Measurements from ENCODE around the gene ITPR2. TPM values are rescaled to one million over a fixed set of nuclear protein-coding genes. Genes with fewer than 3 reads are reported as not detected.

The ITPR2 gene
- total RNA-seq, 2 experiments from 2014 or later, result 33.5 to 34.6 TPM

DNA sequence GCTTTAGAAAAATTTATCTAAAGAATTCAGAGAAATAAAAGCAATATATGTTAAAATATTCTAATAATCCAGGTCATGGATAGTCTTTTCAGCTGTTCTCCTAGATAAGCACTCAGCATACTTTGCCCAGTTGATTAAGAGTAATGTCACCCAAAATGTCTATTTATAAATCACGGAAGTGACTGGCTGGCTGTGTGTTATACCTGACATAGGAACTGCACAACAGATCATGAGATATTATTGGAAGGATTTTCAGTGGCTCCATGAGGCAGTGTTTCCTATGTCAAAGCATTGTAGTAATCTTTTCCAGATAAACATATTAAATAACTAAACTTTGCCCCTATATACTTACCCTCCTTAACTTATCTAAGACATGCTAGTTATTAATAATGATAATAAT lies 128.8 kb downstream of the ITPR2 start:
- no peak for ATAC-seq

DNA sequence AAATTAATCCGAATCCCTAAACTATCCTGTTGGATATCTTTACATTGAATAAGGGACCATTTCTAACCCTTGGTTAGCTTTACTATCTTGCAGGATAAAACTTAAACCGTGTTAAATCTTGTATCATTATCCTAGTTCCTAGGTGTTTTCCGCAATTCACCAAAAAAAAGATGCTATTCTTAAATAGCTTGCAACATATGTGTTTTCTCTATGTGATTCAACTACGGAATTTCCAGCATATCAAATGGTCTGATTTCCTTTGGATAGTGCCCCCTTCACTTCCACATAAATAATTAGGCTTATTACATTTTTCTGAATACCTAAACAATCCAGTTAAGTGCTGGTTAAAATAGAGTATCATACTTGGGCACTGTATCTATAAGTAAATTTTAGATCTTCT lies 130.3 kb downstream of the ITPR2 start:
- no peak for DNase-seq
- CTCF ChIA-PET, result interaction anchor here (1.0 to 1.9 kb wide), 5 partner anchors 9 to 20 kb away, joined by 3 to 7 read pairs (median 4); no protein-coding TSS in a partner anchor
- POLR2A ChIA-PET, result no interaction called here
- Mint-ChIP-seq H3K4me3 (no peak overlapping the region), H3K27ac (no peak overlapping the region), H3K36me3 (ENCODE audit: low read depth) (peaks cover 6% of the 10 kb centered on the region), H3K9me3 (ENCODE audit: insufficient read depth) (no peaks in the 10 kb centered on the region), H3K27me3 (ENCODE audit: low read depth) (no peaks in the 10 kb centered on the region), H3K4me1 (ENCODE audit: low read depth) (no peaks in the 10 kb centered on the region)
- no peak for ATAC-seq

More for the DNA sequence above, 128.8 kb downstream of the ITPR2 start:
- Mint-ChIP-seq H3K4me1 (ENCODE audit: low read depth) (no peaks in the 10 kb centered on the region), H3K9me3 (ENCODE audit: insufficient read depth) (no peaks in the 10 kb centered on the region), H3K27ac (no peak overlapping the region), H3K4me3 (no peak overlapping the region), H3K27me3 (ENCODE audit: low read depth) (no peaks in the 10 kb centered on the region), H3K36me3 (ENCODE audit: low read depth) (peaks cover 3% of the 10 kb centered on the region)
- CTCF ChIA-PET, result no interaction called here
- DNase-seq, result no peak
- POLR2A ChIA-PET, result no interaction called here

DNA sequence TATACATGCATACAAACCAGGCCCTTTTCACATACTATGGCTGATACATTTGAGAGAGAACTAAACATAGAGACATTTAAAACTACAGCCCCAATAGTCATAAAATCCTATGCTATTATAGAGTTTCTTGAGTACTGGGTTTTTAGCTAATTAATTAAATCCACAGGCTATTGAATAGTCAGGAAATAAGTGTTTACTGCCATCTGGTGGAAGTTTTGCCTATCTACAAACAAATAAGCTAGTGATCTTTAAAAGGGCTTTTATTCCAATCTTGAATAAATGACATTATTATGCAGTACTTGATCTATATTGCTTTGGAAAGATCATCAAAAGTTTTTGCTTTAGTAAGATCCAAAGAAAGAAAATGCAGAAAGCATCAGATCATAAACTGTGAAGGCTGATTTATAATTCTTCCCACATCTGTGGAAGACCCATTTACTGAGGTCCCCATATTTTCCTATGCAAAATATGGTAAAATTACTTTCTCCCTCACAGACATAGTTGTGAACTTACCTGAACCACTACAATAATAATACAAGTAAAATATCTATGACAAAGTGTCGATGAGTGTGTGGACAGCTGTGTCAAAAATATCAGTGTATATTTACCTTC lies 131.3 kb downstream of the ITPR2 start:
- peaks cover 10% of the 10 kb centered on the region for H3K36me3 Mint-ChIP-seq (ENCODE audit: low read depth)
- CTCF ChIA-PET, result interaction anchor here (0.6 to 1.9 kb wide), 26 partner anchors 8 to 606 kb away, joined by 3 to 19 read pairs (median 4); no protein-coding TSS in a partner anchor
- no peaks in the 10 kb centered on the region for H3K9me3 Mint-ChIP-seq (ENCODE audit: insufficient read depth)
- POLR2A ChIA-PET, result no interaction called here
- DNase-seq (no peak), ATAC-seq (no peak)
- H3K4me1 Mint-ChIP-seq (ENCODE audit: low read depth), result no peaks in the 10 kb centered on the region
- H3K27ac Mint-ChIP-seq, result no peak overlapping the region
- H3K4me3 Mint-ChIP-seq, result no peak overlapping the region
- no peaks in the 10 kb centered on the region for H3K27me3 Mint-ChIP-seq (ENCODE audit: low read depth)

DNA sequence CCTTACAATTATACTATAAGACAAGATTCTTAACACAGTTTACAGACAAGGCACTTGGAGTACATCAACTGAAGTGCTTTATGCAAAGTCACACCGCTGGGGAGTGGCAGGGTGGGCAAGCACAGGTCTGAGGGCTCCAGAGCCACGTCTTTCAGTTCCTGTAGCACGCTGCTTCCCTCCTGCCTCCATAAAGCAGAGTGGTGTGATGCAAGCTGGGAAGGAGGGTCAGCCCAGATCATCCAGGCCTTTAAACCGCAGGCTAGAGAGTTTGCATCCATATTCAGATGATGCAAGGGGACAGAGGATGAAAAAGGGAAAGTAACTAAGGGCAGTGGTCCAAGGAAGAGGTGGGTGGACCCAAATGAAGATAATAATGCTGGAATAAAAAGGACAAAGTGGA lies 132.6 kb downstream of the ITPR2 start:
- no peak overlapping the region for H3K27ac Mint-ChIP-seq
- no peaks in the 10 kb centered on the region for H3K27me3 Mint-ChIP-seq (ENCODE audit: low read depth)
- H3K4me1 Mint-ChIP-seq (ENCODE audit: low read depth), result no peaks in the 10 kb centered on the region
- H3K9me3 Mint-ChIP-seq (ENCODE audit: insufficient read depth), result no peaks in the 10 kb centered on the region
- H3K36me3 Mint-ChIP-seq (ENCODE audit: low read depth), result peaks cover 19% of the 10 kb centered on the region
- no peak overlapping the region for H3K4me3 Mint-ChIP-seq
- ATAC-seq, result no peak
- no peak for DNase-seq
- CTCF ChIA-PET, result interaction anchor here (1.1 kb wide), 1 partner anchor 43 kb away, joined by 4 read pairs; no protein-coding TSS in a partner anchor
- POLR2A ChIA-PET, result no interaction called here

DNA sequence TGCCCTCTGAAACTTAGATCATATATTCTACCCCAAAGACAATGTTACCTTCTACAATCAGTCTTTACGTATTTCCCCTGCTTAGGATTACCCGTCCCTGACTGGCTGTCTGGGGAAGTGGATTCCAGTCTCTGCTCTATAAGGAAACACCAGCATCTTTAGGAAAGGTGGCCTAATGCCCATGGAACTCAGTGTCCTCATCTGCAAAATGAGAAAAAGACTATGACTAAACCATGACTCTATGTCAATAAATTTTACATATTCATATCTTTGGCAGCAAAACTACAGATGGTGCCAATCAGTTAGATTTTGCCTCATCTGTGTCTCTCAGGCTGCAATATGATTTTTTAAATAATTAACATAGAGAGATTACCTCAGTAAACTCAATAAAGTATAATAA lies 133.8 kb downstream of the ITPR2 start:
- Mint-ChIP-seq H3K27ac (no peak overlapping the region), H3K4me1 (ENCODE audit: low read depth) (no peaks in the 10 kb centered on the region), H3K4me3 (no peak overlapping the region), H3K36me3 (ENCODE audit: low read depth) (peaks cover 22% of the 10 kb centered on the region), H3K9me3 (ENCODE audit: insufficient read depth) (no peaks in the 10 kb centered on the region), H3K27me3 (ENCODE audit: low read depth) (no peaks in the 10 kb centered on the region)
- POLR2A ChIA-PET, result no interaction called here
- CTCF ChIA-PET, result no interaction called here
- no peak for DNase-seq
- no peak for ATAC-seq

DNA sequence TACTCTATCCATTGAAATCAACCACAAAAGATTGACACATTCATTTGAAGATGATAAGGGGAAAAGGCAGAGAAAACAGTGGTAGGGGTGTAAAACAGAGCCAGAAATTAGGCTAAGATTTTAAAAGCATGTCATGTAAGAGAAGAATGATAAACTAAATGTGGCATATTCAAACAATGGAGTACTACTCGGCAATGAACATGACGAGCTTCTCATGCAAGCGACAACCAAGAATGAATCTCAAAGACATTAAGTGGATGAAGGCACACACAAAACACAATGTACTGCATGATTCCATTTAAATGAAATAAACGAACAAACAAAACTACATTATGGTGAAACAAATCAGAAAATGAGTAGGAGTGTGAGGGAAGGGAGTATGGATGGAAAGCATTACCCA lies 134.8 kb downstream of the ITPR2 start:
- H3K36me3 Mint-ChIP-seq (ENCODE audit: low read depth), result peaks cover 22% of the 10 kb centered on the region
- H3K4me3 Mint-ChIP-seq, result no peak overlapping the region
- no peak for ATAC-seq
- ChIA-PET CTCF (interaction anchor here (0.7 kb wide), 1 partner anchor 21 kb away, joined by 3 read pairs; no protein-coding TSS in a partner anchor), POLR2A (interaction anchor here (0.6 kb wide), 1 partner anchor 79 kb away, joined by 4 read pairs; no protein-coding TSS in a partner anchor)
- H3K9me3 Mint-ChIP-seq (ENCODE audit: insufficient read depth), result no peaks in the 10 kb centered on the region
- no peak for DNase-seq
- no peaks in the 10 kb centered on the region for H3K27me3 Mint-ChIP-seq (ENCODE audit: low read depth)
- no peak overlapping the region for H3K27ac Mint-ChIP-seq
- H3K4me1 Mint-ChIP-seq (ENCODE audit: low read depth), result no peaks in the 10 kb centered on the region

DNA sequence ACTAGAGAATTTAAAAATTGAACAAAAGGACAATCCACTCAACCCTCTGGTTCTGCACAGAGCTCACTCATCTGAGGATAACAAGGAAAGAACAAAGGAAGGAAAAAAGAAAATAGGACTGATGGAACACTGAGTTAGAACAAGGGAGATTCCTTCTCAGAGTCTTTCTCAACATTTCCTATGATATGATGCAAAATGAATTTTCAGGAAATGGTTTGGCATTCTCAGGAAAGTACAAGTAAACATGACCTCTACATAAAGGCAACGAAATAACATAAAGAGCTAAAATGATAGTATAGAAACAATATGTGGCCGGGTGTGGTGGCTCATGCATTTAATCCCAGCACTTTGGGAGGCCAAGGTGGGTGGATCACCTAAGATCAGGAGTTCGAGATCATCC lies 135.8 kb downstream of the ITPR2 start:
- Mint-ChIP-seq H3K27me3 (ENCODE audit: low read depth) (no peaks in the 10 kb centered on the region), H3K27ac (no peak overlapping the region), H3K36me3 (ENCODE audit: low read depth) (peaks cover 22% of the 10 kb centered on the region), H3K4me3 (no peak overlapping the region), H3K9me3 (ENCODE audit: insufficient read depth) (no peaks in the 10 kb centered on the region), H3K4me1 (ENCODE audit: low read depth) (no peaks in the 10 kb centered on the region)
- ATAC-seq (no peak), DNase-seq (no peak)
- POLR2A ChIA-PET, result no interaction called here
- CTCF ChIA-PET, result interaction anchor here (1.0 kb wide), 1 partner anchor 214 kb away, joined by 4 read pairs; no protein-coding TSS in a partner anchor

DNA sequence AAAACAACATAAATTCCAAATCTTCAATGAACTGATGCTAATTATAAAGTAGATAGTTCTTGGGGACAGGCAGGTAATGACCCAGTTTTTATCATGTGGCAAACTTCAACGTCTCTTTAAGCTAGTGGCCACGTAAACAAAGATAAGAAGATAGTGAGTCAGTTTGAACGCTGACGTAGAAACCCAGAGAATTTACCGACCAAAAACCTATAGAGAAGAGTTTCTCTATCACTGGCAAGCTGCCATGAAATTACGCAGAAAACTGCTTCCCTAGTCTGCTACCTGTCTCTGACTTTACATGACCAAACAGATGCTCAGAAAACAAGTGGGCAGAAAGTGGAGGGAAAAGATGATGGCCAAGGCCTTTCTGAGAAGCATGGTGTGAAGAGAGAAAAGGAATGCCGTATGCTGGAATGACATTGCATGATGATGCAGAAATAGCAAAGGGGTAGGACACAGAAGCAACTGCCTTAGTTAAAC lies 136.3 kb downstream of the ITPR2 start:
- H3K9me3 Mint-ChIP-seq (ENCODE audit: insufficient read depth), result no peaks in the 10 kb centered on the region
- no peak overlapping the region for H3K27ac Mint-ChIP-seq
- H3K36me3 Mint-ChIP-seq (ENCODE audit: low read depth), result peaks cover 22% of the 10 kb centered on the region
- no peaks in the 10 kb centered on the region for H3K27me3 Mint-ChIP-seq (ENCODE audit: low read depth)
- no peak overlapping the region for H3K4me3 Mint-ChIP-seq
- ATAC-seq (no peak), DNase-seq (no peak)
- H3K4me1 Mint-ChIP-seq (ENCODE audit: low read depth), result no peaks in the 10 kb centered on the region
- ChIA-PET POLR2A (interaction anchor here (0.6 kb wide), 1 partner anchor 11 kb away, joined by 3 read pairs; no protein-coding TSS in a partner anchor), CTCF (interaction anchor here (1.0 kb wide), 1 partner anchor 213 kb away, joined by 4 read pairs; no protein-coding TSS in a partner anchor)

DNA sequence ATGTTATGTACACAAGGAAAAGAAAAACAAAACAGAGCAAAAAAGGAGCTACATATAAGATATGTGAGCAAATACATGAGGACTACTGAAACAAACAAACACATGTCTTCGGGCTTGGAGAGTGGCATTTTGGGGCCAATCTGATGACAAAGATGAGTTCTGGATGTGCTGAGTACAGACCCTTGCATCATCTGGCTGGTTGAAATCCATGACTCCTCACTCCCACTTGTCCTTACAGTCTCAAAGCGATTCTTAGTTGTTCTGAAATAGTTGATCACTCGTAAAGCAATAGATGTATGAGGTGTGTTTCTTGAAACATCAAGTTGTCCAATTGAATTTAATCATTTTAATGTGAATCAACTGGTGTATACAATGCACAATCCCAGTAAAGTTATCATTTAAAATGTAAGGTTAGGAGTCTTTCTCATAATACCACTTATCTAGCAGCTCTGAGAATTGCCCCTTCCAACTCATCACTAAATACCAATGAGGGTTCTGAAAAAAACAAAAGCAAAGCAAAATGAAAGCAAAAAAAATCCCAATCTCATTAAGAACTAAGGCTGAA lies 136.9 kb downstream of the ITPR2 start:
- DNase-seq (no peak), ATAC-seq (no peak)
- H3K4me3 Mint-ChIP-seq, result no peak overlapping the region
- no peaks in the 10 kb centered on the region for H3K4me1 Mint-ChIP-seq (ENCODE audit: low read depth)
- POLR2A ChIA-PET, result interaction anchor here (0.6 kb wide), 1 partner anchor 11 kb away, joined by 3 read pairs; no protein-coding TSS in a partner anchor
- H3K9me3 Mint-ChIP-seq (ENCODE audit: insufficient read depth), result no peaks in the 10 kb centered on the region
- H3K36me3 Mint-ChIP-seq (ENCODE audit: low read depth), result peaks cover 22% of the 10 kb centered on the region
- H3K27ac Mint-ChIP-seq, result no peak overlapping the region
- no peaks in the 10 kb centered on the region for H3K27me3 Mint-ChIP-seq (ENCODE audit: low read depth)
- CTCF ChIA-PET, result interaction anchor here (1.0 to 1.5 kb wide), 3 partner anchors 11 to 577 kb away, joined by 3 read pairs; no protein-coding TSS in a partner anchor

DNA sequence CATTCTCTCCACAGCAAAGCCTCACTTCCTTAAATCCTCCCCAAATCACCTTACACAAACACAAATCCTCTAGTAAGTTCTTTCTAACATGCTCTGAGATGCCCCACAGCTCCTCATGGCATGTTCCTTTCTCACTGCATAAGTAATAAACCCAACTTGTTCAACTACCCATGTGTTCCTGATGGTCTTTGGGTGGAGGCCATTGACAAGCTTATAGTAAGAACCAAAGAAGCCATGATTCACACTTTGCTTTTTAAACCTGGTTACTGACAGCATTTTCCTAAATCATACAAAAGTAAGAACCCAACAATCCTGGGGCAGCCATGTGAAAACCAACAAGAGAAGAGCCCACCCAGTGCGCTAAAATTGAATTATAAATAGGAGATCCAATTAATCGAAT lies 138.6 kb downstream of the ITPR2 start:
- Mint-ChIP-seq H3K4me3 (no peak overlapping the region), H3K9me3 (ENCODE audit: insufficient read depth) (no peaks in the 10 kb centered on the region), H3K27ac (no peak overlapping the region), H3K27me3 (ENCODE audit: low read depth) (no peaks in the 10 kb centered on the region), H3K36me3 (ENCODE audit: low read depth) (peaks cover 22% of the 10 kb centered on the region), H3K4me1 (ENCODE audit: low read depth) (no peaks in the 10 kb centered on the region)
- POLR2A ChIA-PET, result no interaction called here
- ATAC-seq, result no peak
- no peak for DNase-seq
- CTCF ChIA-PET, result interaction anchor here (0.7 to 1.5 kb wide), 3 partner anchors 21 to 575 kb away, joined by 3 read pairs; no protein-coding TSS in a partner anchor

DNA sequence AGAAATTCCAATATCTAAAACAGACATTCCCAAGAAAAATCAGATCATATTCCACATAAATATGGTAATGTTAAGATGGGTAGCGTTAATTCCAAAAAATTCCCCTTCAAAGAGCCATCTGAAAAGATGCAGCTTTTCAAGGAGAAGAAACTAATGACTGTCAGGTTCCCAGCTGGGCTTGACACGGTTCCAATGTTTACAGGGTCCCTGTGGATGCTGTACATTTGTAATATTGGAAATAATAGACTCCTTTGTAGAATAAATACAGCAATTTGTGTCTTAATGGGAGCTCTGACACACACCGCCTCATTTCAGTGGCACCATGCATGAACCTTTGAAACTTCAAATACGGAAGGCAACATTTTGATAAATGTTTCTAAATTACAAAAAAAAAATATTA lies 140.6 kb downstream of the ITPR2 start:
- ChIA-PET CTCF (interaction anchor here (0.9 to 1.4 kb wide), 3 partner anchors 9 to 12 kb away, joined by 3 to 7 read pairs (median 3); no protein-coding TSS in a partner anchor), POLR2A (no interaction called here)
- Mint-ChIP-seq H3K27me3 (ENCODE audit: low read depth) (no peaks in the 10 kb centered on the region), H3K9me3 (ENCODE audit: insufficient read depth) (no peaks in the 10 kb centered on the region), H3K27ac (no peak overlapping the region), H3K4me1 (ENCODE audit: low read depth) (no peaks in the 10 kb centered on the region), H3K36me3 (ENCODE audit: low read depth) (peaks cover 16% of the 10 kb centered on the region), H3K4me3 (no peak overlapping the region)
- no peak for DNase-seq
- no peak for ATAC-seq
